GM21526 (cell line): ENCODE measurements around the gene NLGN4X.
"Not testable (repeated sequence)": the region's sequence is repeated elsewhere in the genome, so short reads cannot be mapped to it uniquely, and the experiment has no call there.

Source experiments
- ATAC-seq: cut with Tn5 transposase; IDR thresholded peaks from one replicate; pipeline ENCODE4 v1.9.1; 2021; ENCODE audit warnings: moderate library complexity; ENCODE audit not compliant: unreplicated experiment, low FRiP score

NLGN4X gene

GRCh38 chrX:6019076-6019475 lies 209.6 kb downstream of the NLGN4X start:
- ATAC-seq: no peak

GRCh38 chrX:6015423-6015822 lies 213.2 kb downstream of the NLGN4X start:
- no peak for ATAC-seq

- ATAC-seq: no peak
Measured at GRCh38 chrX:6012357-6012756, 216.3 kb downstream of the NLGN4X start.

- no peak for ATAC-seq
Measured at GRCh38 chrX:6005856-6006255, 222.8 kb downstream of the NLGN4X start.

GRCh38 chrX:6004529-6004928 lies 224.1 kb downstream of the NLGN4X start:
- ATAC-seq: no peak

GRCh38 chrX:6002056-6002455 lies 226.6 kb downstream of the NLGN4X start:
- ATAC-seq: no peak

- no peak for ATAC-seq
Measured at GRCh38 chrX:5998901-5999300, 229.8 kb downstream of the NLGN4X start.

GRCh38 chrX:5998456-5998855 lies 230.2 kb downstream of the NLGN4X start:
- ATAC-seq: no peak

GRCh38 chrX:5991393-5991792 lies 237.3 kb downstream of the NLGN4X start:
- no peak for ATAC-seq

- ATAC-seq: no peak
Measured at GRCh38 chrX:5979338-5979737, 249.3 kb downstream of the NLGN4X start.

GRCh38 chrX:5976332-5976731 lies 252.3 kb downstream of the NLGN4X start:
- ATAC-seq: no peak

- no peak for ATAC-seq
Measured at GRCh38 chrX:5971300-5971699, 257.4 kb downstream of the NLGN4X start.

- no peak for ATAC-seq
Measured at GRCh38 chrX:5965406-5965805, 263.3 kb downstream of the NLGN4X start.

- ATAC-seq: no peak
Measured at GRCh38 chrX:5959286-5959685, 269.4 kb downstream of the NLGN4X start.

- ATAC-seq: no peak
Measured at GRCh38 chrX:5958523-5958922, 270.1 kb downstream of the NLGN4X start.

GRCh38 chrX:5957506-5957905 lies 271.2 kb downstream of the NLGN4X start:
- no peak for ATAC-seq

- no peak for ATAC-seq
Measured at GRCh38 chrX:5936438-5936837, 292.2 kb downstream of the NLGN4X start.

GRCh38 chrX:5928224-5928623 lies 300.4 kb downstream of the NLGN4X start:
- ATAC-seq: no peak

GRCh38 chrX:5916945-5917344 lies 311.7 kb downstream of the NLGN4X start:
- ATAC-seq: no peak

- ATAC-seq: no peak
Measured at GRCh38 chrX:5915783-5916182, 312.9 kb downstream of the NLGN4X start.

- ATAC-seq: no peak
Measured at GRCh38 chrX:5907207-5907606, 321.5 kb downstream of the NLGN4X start.

GRCh38 chrX:5903586-5904190 lies 325.0 kb downstream of the NLGN4X start:
- not testable (repeated sequence) for ATAC-seq

- no peak for ATAC-seq
Measured at GRCh38 chrX:5898463-5898862, 330.2 kb downstream of the NLGN4X start.
